Endothelial cell of umbilical vein (primary cell): ENCODE measurements around the gene ZNF311.

ENCODE experiments used
- POLR2AphosphoS5 ChIP-seq: IDR thresholded peaks from 2 replicates; pipeline ENCODE4 v1.6.1; 2012; ENCODE audit warnings: low read depth, mild to moderate bottlenecking, control low read depth, low read length, moderate library complexity; ENCODE audit not compliant: insufficient read depth
- TF ChIP-seq, protein P1 (sequence below), 2 donors: IDR thresholded peaks; 1 replicate in 1 of 2; 2 replicates in 1 of 2; pipeline ENCODE4 v1.5.1; 2011; ENCODE audit warnings: low read length in 2 of 2, mild to moderate bottlenecking in 2 of 2, moderate library complexity in 2 of 2, control low read depth in 1 of 2, inconsistent platforms in 1 of 2, low read depth in 1 of 2; ENCODE audit not compliant: insufficient read depth in 1 of 2; ENCODE audit errors: extremely low read depth in 1 of 2

- TF ChIP-seq, protein P1, sequence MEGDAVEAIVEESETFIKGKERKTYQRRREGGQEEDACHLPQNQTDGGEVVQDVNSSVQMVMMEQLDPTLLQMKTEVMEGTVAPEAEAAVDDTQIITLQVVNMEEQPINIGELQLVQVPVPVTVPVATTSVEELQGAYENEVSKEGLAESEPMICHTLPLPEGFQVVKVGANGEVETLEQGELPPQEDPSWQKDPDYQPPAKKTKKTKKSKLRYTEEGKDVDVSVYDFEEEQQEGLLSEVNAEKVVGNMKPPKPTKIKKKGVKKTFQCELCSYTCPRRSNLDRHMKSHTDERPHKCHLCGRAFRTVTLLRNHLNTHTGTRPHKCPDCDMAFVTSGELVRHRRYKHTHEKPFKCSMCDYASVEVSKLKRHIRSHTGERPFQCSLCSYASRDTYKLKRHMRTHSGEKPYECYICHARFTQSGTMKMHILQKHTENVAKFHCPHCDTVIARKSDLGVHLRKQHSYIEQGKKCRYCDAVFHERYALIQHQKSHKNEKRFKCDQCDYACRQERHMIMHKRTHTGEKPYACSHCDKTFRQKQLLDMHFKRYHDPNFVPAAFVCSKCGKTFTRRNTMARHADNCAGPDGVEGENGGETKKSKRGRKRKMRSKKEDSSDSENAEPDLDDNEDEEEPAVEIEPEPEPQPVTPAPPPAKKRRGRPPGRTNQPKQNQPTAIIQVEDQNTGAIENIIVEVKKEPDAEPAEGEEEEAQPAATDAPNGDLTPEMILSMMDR (IDR thresholded peaks at IDR 0.05; ENCODE audit: extremely low read depth in 1 of 2, insufficient read depth in 1 of 2, low read depth in 1 of 2, low read length in 2 of 2) = no peak
- TF ChIP-seq POLR2AphosphoS5 = no peak
These were observed 36.6 kb downstream of the ZNF311 start for GRCh38 chr6:28968476-28968875.
